Nephron (organoid): ENCODE measurements around the gene HEATR5B.

Source experiments
- H3K27ac Mint-ChIP-seq, 3 experiments: 2 replicates each; pipeline ENCODE4 v1.8.0; 2020; ENCODE audit warnings: mixed read lengths in 3 of 3, mild to moderate bottlenecking in 2 of 3, moderate library complexity in 1 of 3
- H3K27me3 Mint-ChIP-seq: 2 replicates; pipeline ENCODE4 v1.8.0; 2021; ENCODE audit warnings: low read depth, mild to moderate bottlenecking, moderate library complexity, mixed read lengths
- H3K36me3 Mint-ChIP-seq: 2 replicates; pipeline ENCODE4 v1.8.0; 2020; ENCODE audit warnings: low read depth, mixed read lengths
- H3K4me1 Mint-ChIP-seq: 2 replicates; pipeline ENCODE4 v1.8.0; 2020; ENCODE audit warnings: mixed read lengths
- H3K4me3 Mint-ChIP-seq, 3 experiments: 2 replicates each; pipeline ENCODE4 v1.8.0; 2020; ENCODE audit warnings: mild to moderate bottlenecking in 3 of 3, mixed read lengths in 3 of 3, moderate library complexity in 2 of 3
- H3K9me3 Mint-ChIP-seq: 2 replicates; pipeline ENCODE4 v1.8.0; 2020; ENCODE audit warnings: mixed read lengths
- CTCF ChIP-seq, 3 experiments: fragments of 200-600 bp; sonication (generic); IDR thresholded peaks; one replicate each; pipeline ENCODE4 v1.5.0; 2021; ENCODE audit warnings: antibody characterized with exemption in 3 of 3; ENCODE audit not compliant: unreplicated experiment in 3 of 3

HEATR5B gene

GRCh38 chr2:37100054-37100453 is 15.9 kb upstream of the HEATR5B start:
- no peak for TF ChIP-seq CTCF (IDR thresholded peaks at IDR 0.05; ENCODE audit: unreplicated experiment in 3 of 3)
- no peak overlapping the region for H3K4me3 Mint-ChIP-seq
- H3K9me3 Mint-ChIP-seq: no peaks in the 10 kb centered on the region
- peaks cover 33% of the 10 kb centered on the region for H3K36me3 Mint-ChIP-seq
- H3K27me3 Mint-ChIP-seq: no peaks in the 10 kb centered on the region
- no peak overlapping the region for H3K27ac Mint-ChIP-seq
- no peaks in the 10 kb centered on the region for H3K4me1 Mint-ChIP-seq

GRCh38 chr2:37098416-37099118 is 14.4 kb upstream of the HEATR5B start:
- Mint-ChIP-seq H3K4me1 (no peaks in the 10 kb centered on the region), H3K9me3 (no peaks in the 10 kb centered on the region), H3K4me3 (no peak overlapping the region), H3K36me3 (peaks cover 33% of the 10 kb centered on the region), H3K27me3 (no peaks in the 10 kb centered on the region), H3K27ac (no peak overlapping the region)
- no peak for TF ChIP-seq CTCF (IDR thresholded peaks at IDR 0.05; ENCODE audit: unreplicated experiment in 3 of 3)

DNA sequence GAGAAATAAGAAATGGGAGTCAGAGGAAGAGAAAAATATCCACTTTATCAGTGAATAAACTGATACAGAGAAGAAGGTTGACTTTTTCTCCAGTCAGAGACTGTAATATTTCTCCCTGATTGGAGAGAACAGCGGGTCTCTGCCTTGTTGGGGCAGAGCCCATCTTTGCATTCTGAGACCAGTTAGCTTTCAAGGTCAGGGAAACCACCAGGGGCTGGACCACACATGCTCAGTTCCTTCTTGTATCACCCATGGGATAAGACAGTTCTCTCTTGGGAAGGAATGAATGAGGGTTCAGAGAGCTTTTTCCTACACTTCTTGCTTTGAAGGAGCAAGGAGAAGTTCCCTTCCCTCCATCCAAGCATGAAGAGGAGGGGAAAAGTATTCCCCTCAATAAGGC is 12.4 kb upstream of the HEATR5B start:
- Mint-ChIP-seq H3K27ac (no peak overlapping the region), H3K27me3 (no peaks in the 10 kb centered on the region), H3K36me3 (peaks cover 39% of the 10 kb centered on the region), H3K9me3 (no peaks in the 10 kb centered on the region), H3K4me1 (no peaks in the 10 kb centered on the region), H3K4me3 (no peak overlapping the region)
- TF ChIP-seq CTCF (IDR thresholded peaks at IDR 0.05; ENCODE audit: unreplicated experiment in 3 of 3): no peak

GRCh38 chr2:37091873-37092272 is 7.7 kb upstream of the HEATR5B start:
- H3K27me3 Mint-ChIP-seq: no peaks in the 10 kb centered on the region
- no peak for TF ChIP-seq CTCF (IDR thresholded peaks at IDR 0.05; ENCODE audit: unreplicated experiment in 3 of 3)
- no peaks in the 10 kb centered on the region for H3K4me1 Mint-ChIP-seq
- H3K9me3 Mint-ChIP-seq: no peaks in the 10 kb centered on the region
- no peak overlapping the region for H3K27ac Mint-ChIP-seq
- peaks cover 40% of the 10 kb centered on the region for H3K36me3 Mint-ChIP-seq
- H3K4me3 Mint-ChIP-seq: no peak overlapping the region

GRCh38 chr2:37090019-37090477 is 5.9 kb upstream of the HEATR5B start:
- no peak for TF ChIP-seq CTCF (IDR thresholded peaks at IDR 0.05; ENCODE audit: unreplicated experiment in 3 of 3)
- Mint-ChIP-seq H3K27me3 (no peaks in the 10 kb centered on the region), H3K36me3 (peaks cover 32% of the 10 kb centered on the region), H3K9me3 (no peaks in the 10 kb centered on the region), H3K4me1 (no peaks in the 10 kb centered on the region), H3K4me3 (no peak overlapping the region), H3K27ac (no peak overlapping the region)

GRCh38 chr2:37085731-37086147 is 1.6 kb upstream of the HEATR5B start:
- TF ChIP-seq CTCF (IDR thresholded peaks at IDR 0.05; ENCODE audit: unreplicated experiment in 3 of 3): no peak
- Mint-ChIP-seq H3K4me1 (peaks cover 18% of the 10 kb centered on the region), H3K4me3 (peak overlapping the region in 1 of 3 experiments; percentile 20), H3K27ac (no peak overlapping the region), H3K36me3 (peaks cover 31% of the 10 kb centered on the region), H3K9me3 (no peaks in the 10 kb centered on the region), H3K27me3 (no peaks in the 10 kb centered on the region)
